HUDEP-2 (cell line): ENCODE results near the gene ANHX.
A peak's percentile ranks its signal among the peaks of the same experiment; 100 is the strongest.

Experiments
- DNase-seq, 76 experiments: peaks; one replicate each; lab custom pipeline; 2025; ENCODE audit not compliant: unreplicated experiment in 76 of 76; lab: John Stamatoyannopoulos, UW

Gene ANHX

DNA sequence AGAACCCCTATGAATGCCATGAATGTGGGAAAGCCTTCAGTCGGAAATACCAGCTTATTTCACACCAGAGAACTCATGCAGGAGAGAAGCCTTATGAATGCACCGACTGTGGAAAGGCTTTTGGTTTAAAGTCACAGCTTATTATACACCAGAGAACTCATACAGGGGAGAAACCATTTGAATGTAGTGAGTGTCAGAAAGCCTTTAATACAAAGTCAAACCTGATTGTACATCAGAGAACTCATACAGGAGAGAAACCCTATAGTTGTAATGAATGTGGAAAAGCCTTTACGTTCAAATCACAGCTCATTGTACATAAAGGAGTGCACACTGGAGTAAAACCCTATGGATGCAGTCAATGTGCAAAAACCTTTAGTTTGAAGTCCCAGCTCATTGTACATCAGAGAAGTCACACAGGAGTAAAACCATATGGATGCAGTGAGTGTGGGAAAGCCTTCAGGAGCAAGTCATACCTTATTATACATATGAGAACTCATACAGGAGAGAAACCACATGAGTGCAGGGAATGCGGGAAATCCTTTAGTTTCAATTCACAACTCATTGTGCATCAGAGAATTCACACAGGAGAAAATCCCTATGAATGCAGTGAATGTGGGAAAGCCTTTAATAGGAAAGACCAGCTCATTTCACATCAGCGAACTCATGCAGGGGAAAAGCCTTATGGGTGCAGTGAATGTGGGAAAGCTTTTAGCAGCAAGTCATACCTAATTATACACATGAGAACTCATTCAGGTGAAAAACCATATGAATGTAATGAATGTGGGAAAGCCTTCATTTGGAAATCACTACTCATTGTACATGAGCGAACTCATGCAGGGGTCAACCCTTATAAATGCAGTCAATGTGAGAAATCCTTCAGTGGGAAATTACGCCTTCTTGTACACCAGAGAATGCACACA is 32.1 kb downstream of the ANHX start:
- DNase-seq, result no peak

GRCh38 chr12:133202493-133203343 is 33.0 kb downstream of the ANHX start:
- DNase-seq, result no peak

DNA sequence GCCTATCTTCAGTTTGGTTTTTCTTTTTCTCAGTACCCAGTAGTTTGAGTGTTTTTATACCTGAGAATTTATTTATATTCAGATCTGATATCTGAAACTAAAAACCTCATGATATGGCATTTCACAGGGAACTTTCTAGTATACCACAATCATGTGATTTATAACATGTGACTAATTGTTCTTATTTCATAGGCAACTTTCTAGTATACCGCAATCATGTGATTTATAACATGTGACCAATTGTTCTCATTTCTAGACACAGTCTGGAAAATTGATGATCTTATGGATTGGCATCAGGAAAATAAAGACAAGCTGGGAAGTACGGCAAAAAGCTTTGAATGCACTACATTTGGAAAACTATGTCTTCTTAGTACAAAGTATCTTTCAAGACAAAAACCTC is 33.8 kb downstream of the ANHX start:
- no peak for DNase-seq

- DNase-seq, result no peak
These were observed 42.8 kb downstream of the ANHX start for GRCh38 chr12:133192847-133193246.

DNA sequence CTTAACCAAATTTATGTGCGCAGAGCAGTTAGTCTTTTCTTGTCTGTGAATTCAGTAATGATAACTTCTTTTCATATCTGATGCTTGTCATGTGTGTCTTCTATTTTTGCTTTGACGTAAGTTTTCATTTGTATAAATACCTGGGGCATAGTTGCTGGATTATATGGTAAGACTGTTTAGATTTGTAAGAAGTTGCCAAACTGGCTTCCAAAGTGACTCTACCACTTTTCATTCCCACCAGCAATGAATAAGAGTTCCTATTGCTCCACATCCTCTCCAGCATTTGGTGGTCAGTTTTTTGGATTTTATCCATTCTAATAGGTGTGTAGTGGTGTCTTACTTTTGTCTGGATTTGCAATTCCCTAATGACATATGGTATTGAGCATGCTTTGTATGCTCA is 45.5 kb downstream of the ANHX start:
- no peak for DNase-seq

DNA sequence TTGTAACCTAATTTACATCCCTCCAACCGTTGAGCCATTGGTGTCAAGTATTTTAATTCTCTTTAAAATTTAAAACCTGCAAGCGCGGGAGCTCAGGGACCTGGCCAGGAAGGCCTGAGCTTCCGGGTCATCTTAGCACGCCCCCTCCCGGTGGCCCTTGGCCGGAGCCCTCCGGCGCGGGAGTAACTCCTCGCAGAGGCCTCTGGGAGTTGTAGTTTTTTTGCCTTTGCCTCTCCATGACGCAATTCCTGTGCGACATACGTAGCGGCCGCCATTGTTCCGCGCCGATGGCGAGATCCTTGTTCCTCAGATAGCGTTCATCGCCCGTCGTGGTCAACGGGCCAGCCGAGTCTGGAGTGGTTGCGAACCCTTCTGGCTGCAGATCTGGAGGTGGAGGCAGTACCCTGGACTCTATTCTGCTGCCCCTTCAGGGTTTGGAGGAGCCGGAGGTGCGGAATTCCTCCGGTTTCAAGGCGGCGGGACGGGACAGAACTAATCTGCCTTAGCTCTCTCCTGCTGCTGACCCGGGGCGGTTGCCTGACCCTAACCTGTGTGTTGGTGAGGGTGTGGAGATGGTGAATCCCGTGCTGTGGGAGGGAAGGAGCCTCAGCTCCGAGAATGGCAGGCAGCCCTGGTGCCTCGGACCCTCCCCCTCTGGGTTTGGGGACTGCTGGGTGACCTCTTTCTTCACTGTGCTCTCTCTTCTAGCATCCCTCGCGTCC is 54.3 kb downstream of the ANHX start, which contains the start of gene ZNF268:
TSS of gene ZNF268 (plus strand) at position 258 of the 722 bp plus-strand sequence. CDS start 503 bp downstream, outside the sequence.
- DNase-seq, result peak; percentile 26 to 96 (median 89)

GRCh38 chr12:133180669-133181068 is 55.0 kb downstream of the ANHX start:
- no peak for DNase-seq

GRCh38 chr12:133174901-133175300 is 60.8 kb downstream of the ANHX start:
- DNase-seq, result no peak

DNA sequence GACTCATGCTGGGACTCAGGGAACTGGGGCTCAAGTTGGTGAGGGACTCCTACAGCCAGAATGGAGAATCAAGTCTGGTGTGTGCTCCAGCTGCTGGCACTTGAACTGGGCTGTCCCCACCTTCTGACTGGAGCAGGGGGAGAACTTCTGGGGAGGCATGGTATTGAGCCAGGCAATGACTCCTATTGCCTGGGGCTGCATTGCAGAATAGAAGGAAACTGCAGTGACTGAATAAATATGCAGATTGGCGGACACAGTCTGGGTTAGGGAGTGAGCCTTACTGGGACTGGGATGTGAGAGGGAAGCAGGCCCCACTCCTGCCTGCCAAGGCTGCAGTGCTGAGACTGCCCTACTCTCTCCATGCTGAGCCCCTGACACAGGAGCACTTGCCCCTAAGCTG is 63.2 kb downstream of the ANHX start:
- DNase-seq, result no peak
